Medulla oblongata (tissue), 1 donor: ENCODE measurements around the gene SPSB3.
"Not testable (repeated sequence)": the region's sequence is repeated elsewhere in the genome, so short reads cannot be mapped to it uniquely, and the experiment has no call there.

ENCODE experiments used
- DNase-seq: peaks from one replicate; pipeline ENCODE4 v3.0.0-alpha.2; 2015; ENCODE audit errors: extremely low spot score

SPSB3 gene

GRCh38 chr16:1816396-1817275, 34.3 kb upstream of the SPSB3 start:
- DNase-seq = no peak

- DNase-seq = no peak
Measured at GRCh38 chr16:1815461-1815860, 33.1 kb upstream of the SPSB3 start.

GRCh38 chr16:1812732-1813163, 30.4 kb upstream of the SPSB3 start:
- DNase-seq = peak; percentile 21

- no peak for DNase-seq
Measured at GRCh38 chr16:1810536-1810935, 28.2 kb upstream of the SPSB3 start.

GRCh38 chr16:1810106-1810505, 27.7 kb upstream of the SPSB3 start:
- no peak for DNase-seq

GRCh38 chr16:1809281-1809801, 27.0 kb upstream of the SPSB3 start:
- no peak for DNase-seq

- DNase-seq = no peak
Measured at GRCh38 chr16:1808691-1809090, 26.3 kb upstream of the SPSB3 start.

GRCh38 chr16:1807626-1808025, 25.3 kb upstream of the SPSB3 start:
- no peak for DNase-seq

- no peak for DNase-seq
Measured at GRCh38 chr16:1800701-1801100, 18.3 kb upstream of the SPSB3 start.

GRCh38 chr16:1799263-1799662, 16.9 kb upstream of the SPSB3 start:
- not testable (repeated sequence) for DNase-seq

- no peak for DNase-seq
Measured at GRCh38 chr16:1794908-1795666, 12.7 kb upstream of the SPSB3 start.

- DNase-seq = no peak
Measured at GRCh38 chr16:1794221-1794871, 12.0 kb upstream of the SPSB3 start.

- DNase-seq = no peak
Measured at GRCh38 chr16:1793578-1794220, 11.3 kb upstream of the SPSB3 start, which contains the start of gene IGFALS. Gene IGFALS, minus strand, starts transcription at chr16:1793705. Its CDS starts 53 bp downstream, at chr16:1793652.

GRCh38 chr16:1792836-1793577, 10.6 kb upstream of the SPSB3 start:
- DNase-seq = no peak

GRCh38 chr16:1791943-1792812, 9.8 kb upstream of the SPSB3 start:
- no peak for DNase-seq

- DNase-seq = no peak
Measured at GRCh38 chr16:1791256-1791942, 9.0 kb upstream of the SPSB3 start.

- no peak for DNase-seq
Measured at GRCh38 chr16:1790611-1791255, 8.4 kb upstream of the SPSB3 start.

- DNase-seq = no peak
Measured at GRCh38 chr16:1790261-1790610, 7.9 kb upstream of the SPSB3 start.

GRCh38 chr16:1789643-1790045, 7.3 kb upstream of the SPSB3 start:
- DNase-seq = no peak
